Chondrocyte (in vitro differentiated cells): ENCODE measurements around the gene CST4. TPM values are rescaled to one million over a fixed set of nuclear protein-coding genes. Genes with fewer than 3 reads are reported as not detected.

Source experiments
- DNase-seq: peaks from one replicate; pipeline ENCODE4 v3.0.0; 2021; ENCODE audit warnings: mixed read lengths, low spot score
- H3K27ac Mint-ChIP-seq: one replicate; pipeline ENCODE4 v1.8.0; 2021; ENCODE audit warnings: mild to moderate bottlenecking, moderate library complexity, mixed read lengths; ENCODE audit not compliant: unreplicated experiment
- H3K27me3 Mint-ChIP-seq: 2 replicates; pipeline ENCODE4 v1.8.0; 2021; ENCODE audit warnings: low read depth, mixed read lengths
- H3K36me3 Mint-ChIP-seq: 2 replicates; pipeline ENCODE4 v1.8.0; 2021; ENCODE audit warnings: low read depth, mixed read lengths
- H3K4me1 Mint-ChIP-seq: 2 replicates; pipeline ENCODE4 v1.8.0; 2021; ENCODE audit warnings: low read depth, mild to moderate bottlenecking, mixed read lengths
- H3K4me3 Mint-ChIP-seq: one replicate; pipeline ENCODE4 v1.8.0; 2021; ENCODE audit warnings: mild to moderate bottlenecking, moderate library complexity, mixed read lengths; ENCODE audit not compliant: unreplicated experiment
- H3K9me3 Mint-ChIP-seq: 2 replicates; pipeline ENCODE4 v1.8.0; 2021; ENCODE audit warnings: low read depth, mixed read lengths
- CTCF ChIP-seq: fragments of 200-600 bp; sonication (generic); IDR thresholded peaks from 2 replicates; pipeline ENCODE4 v1.5.0; 2021; ENCODE audit warnings: antibody characterized with exemption, mild to moderate bottlenecking, moderate library complexity
- total RNA-seq: library from RNA; stranded (reverse); gene quantifications from 3 replicates; pipeline ENCODE4 v1.2.1, GENCODE V29; 2021

CST4 gene
- total RNA-seq, 1 donor from 2014 or later: not detected

DNA sequence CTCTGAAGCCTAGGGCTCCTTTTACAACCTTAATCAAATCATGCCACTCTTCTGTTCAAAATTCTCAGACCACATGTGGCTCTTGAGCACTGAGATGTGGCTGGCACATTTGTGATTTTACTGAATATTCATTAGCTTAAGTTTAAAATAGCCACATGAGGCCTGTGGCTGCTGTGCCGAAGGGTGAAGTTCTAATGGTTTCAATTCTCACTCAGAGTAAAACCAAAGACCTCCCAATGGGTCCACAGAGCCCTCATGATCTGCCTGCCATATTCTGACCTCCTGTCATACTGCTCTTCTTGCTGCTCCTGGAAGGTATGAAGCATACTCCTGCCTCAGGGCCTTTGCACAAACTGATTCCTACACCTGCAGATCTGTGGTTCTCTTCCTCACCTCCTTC is 43.3 kb downstream of the CST4 start:
- H3K27me3 Mint-ChIP-seq: no peaks in the 10 kb centered on the region
- no peak for TF ChIP-seq CTCF
- no peak overlapping the region for H3K27ac Mint-ChIP-seq
- no peak overlapping the region for H3K4me3 Mint-ChIP-seq
- peaks cover 16% of the 10 kb centered on the region for H3K4me1 Mint-ChIP-seq
- H3K36me3 Mint-ChIP-seq: no peaks in the 10 kb centered on the region
- no peak for DNase-seq
- H3K9me3 Mint-ChIP-seq: no peaks in the 10 kb centered on the region

GRCh38 chr20:23644164-23644563 is 44.7 kb downstream of the CST4 start:
- peaks cover 16% of the 10 kb centered on the region for H3K4me1 Mint-ChIP-seq
- no peak for DNase-seq
- no peaks in the 10 kb centered on the region for H3K36me3 Mint-ChIP-seq

DNA sequence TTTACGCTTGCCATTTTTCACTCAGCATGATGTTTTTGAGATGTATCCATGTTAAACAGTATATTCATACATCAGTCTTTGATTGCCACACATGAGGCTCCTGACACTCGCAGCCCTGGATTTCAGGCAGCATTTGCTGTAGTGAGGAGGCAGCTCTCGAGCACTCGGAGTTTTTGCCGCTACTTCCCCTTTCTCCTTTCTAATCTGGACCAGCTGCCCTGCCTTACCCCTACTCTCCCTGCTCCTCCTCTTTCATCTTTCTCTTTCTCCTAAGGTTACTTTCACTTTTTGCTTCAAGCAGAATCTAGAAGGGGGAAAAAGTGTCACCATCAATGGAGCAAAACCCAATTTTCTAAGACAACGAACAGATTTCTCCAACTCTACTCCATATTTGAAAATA is 45.2 kb downstream of the CST4 start:
- H3K27ac Mint-ChIP-seq: no peak overlapping the region
- no peak for TF ChIP-seq CTCF
- no peaks in the 10 kb centered on the region for H3K36me3 Mint-ChIP-seq
- no peak for DNase-seq
- no peak overlapping the region for H3K4me3 Mint-ChIP-seq
- no peaks in the 10 kb centered on the region for H3K9me3 Mint-ChIP-seq
- no peaks in the 10 kb centered on the region for H3K27me3 Mint-ChIP-seq
- H3K4me1 Mint-ChIP-seq: peaks cover 16% of the 10 kb centered on the region

More at GRCh38 chr20:23644164-23644563, 44.7 kb downstream of the CST4 start:
- H3K27me3 Mint-ChIP-seq: no peaks in the 10 kb centered on the region
- H3K27ac Mint-ChIP-seq: no peak overlapping the region
- H3K4me3 Mint-ChIP-seq: no peak overlapping the region
- H3K9me3 Mint-ChIP-seq: no peaks in the 10 kb centered on the region
- no peak for TF ChIP-seq CTCF

- TF ChIP-seq CTCF: no peak
Observed at GRCh38 chr20:23641936-23642751, 46.7 kb downstream of the CST4 start.

DNA sequence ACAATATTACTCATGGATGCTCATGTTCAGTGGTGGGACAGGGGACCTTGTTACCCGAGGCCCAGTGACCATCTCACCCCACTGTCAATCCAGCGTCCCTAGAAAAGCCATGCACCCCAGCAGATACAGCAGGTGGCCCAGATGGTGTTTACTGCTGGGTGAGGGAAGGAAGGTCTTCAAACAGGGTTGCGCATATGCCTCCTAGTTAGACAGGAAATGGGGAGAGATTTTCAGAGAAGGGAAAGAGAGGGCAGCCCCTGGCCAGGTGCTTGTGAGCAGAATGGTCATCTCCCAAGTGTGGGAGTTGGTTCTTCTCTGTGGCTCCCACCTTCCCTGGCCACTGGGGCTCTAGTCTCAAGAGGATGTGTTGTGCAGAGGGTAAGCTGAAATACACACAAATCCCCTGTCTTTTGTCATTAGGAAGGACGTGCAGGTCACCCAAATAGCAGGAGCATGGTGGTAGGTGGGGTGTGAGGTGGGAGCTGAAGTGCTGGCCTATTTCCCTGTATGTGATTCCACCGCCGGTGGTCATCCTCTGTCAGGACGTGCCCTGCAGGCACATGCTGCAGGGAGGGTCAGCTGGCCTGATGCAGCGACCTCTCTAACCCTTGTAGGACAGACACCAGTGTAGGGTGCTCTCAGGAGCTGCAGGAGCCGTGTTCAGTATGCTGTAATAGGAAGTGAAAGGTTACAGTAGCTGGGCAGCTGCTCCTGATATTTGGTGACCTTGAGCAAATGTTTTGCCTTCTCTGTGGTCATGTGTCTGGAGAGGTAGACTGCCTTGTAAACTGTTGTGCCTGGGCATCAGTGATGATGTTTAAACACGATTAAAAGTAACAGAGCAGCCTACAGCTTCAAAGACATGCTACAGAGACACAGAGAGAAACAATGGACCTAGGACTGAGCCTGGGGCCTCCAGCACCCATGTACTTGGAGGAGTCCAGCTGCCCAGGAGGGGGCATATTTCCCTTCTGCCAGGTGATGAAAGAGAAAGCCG is 47.9 kb downstream of the CST4 start:
- no peaks in the 10 kb centered on the region for H3K27me3 Mint-ChIP-seq
- no peaks in the 10 kb centered on the region for H3K36me3 Mint-ChIP-seq
- no peaks in the 10 kb centered on the region for H3K9me3 Mint-ChIP-seq
- no peak for TF ChIP-seq CTCF
- DNase-seq: no peak
- no peak overlapping the region for H3K4me3 Mint-ChIP-seq
- no peak overlapping the region for H3K27ac Mint-ChIP-seq
- H3K4me1 Mint-ChIP-seq: peaks cover 26% of the 10 kb centered on the region

More at GRCh38 chr20:23641936-23642751, 46.7 kb downstream of the CST4 start:
- no peaks in the 10 kb centered on the region for H3K36me3 Mint-ChIP-seq
- no peaks in the 10 kb centered on the region for H3K27me3 Mint-ChIP-seq
- DNase-seq: no peak
- H3K4me3 Mint-ChIP-seq: no peak overlapping the region
- H3K27ac Mint-ChIP-seq: peak overlapping the region; percentile 65
- peaks cover 17% of the 10 kb centered on the region for H3K4me1 Mint-ChIP-seq
- H3K9me3 Mint-ChIP-seq: no peaks in the 10 kb centered on the region
